Suprapubic skin (tissue), 4 donors: Measurements from ENCODE around the gene IL1RL2. TPM values are rescaled to one million over a fixed set of nuclear protein-coding genes. Genes with fewer than 3 reads are reported as not detected.
A peak's percentile ranks its signal among the peaks of the same experiment; 100 is the strongest.

Experiments
- DNase-seq, 2 donors: peaks; one replicate each; pipeline ENCODE4 v3.0.0-alpha.2; 2019; ENCODE audit warnings: low spot score in 2 of 2
- H3K27ac ChIP-seq: fragments of 200-600 bp; sonication (generic); one replicate; pipeline ENCODE4 v1.5.1; 2019
- H3K27me3 ChIP-seq: fragments of 200-600 bp; sonication (generic); one replicate; pipeline ENCODE4 v1.5.1; 2019
- H3K36me3 ChIP-seq: fragments of 200-600 bp; sonication (generic); one replicate; pipeline ENCODE4 v1.5.1; 2019
- H3K4me1 ChIP-seq: fragments of 200-600 bp; sonication (generic); one replicate; pipeline ENCODE4 v1.5.1; 2019
- H3K4me3 ChIP-seq: fragments of 200-600 bp; sonication (generic); one replicate; pipeline ENCODE4 v1.5.1; 2019; ENCODE audit warnings: mild to moderate bottlenecking
- H3K9me3 ChIP-seq: fragments of 200-600 bp; sonication (generic); one replicate; pipeline ENCODE4 v1.5.1; 2019
- EP300 ChIP-seq: sonication (generic); formaldehyde crosslinking; IDR thresholded peaks from one replicate; pipeline ENCODE4 v1.6.1; 2017; ENCODE audit warnings: antibody characterized with exemption
- POLR2A ChIP-seq, 2 donors: fragments of 450-650 bp; IDR thresholded peaks; one replicate each; pipeline ENCODE4 v1.6.1; 2017; ENCODE audit warnings: antibody characterized with exemption in 2 of 2, mild to moderate bottlenecking in 2 of 2, moderate library complexity in 2 of 2
- POLR2AphosphoS5 ChIP-seq, 3 donors: sonication (generic); formaldehyde crosslinking; IDR thresholded peaks; one replicate each; pipeline ENCODE4 v1.6.1; 2017; ENCODE audit warnings: antibody characterized with exemption in 3 of 3
- WGBS: methylation state at CpG from one replicate; pipeline ENCODE4 v1.1.5; 2018; 5-methylcytosine and 5-hydroxymethylcytosine counted together
- total RNA-seq, 4 donors: library from RNA; depleted of rRNA; stranded (reverse); fragments of >200 nt; gene quantifications; one replicate each; pipeline ENCODE4 v1.1.0, GENCODE V29; 2016
- TF ChIP-seq, protein P1 (sequence below), 2 donors: fragments of 200-600 bp in 1 of 2; fragments of 450-650 bp in 1 of 2; sonication (generic) in 1 of 2; IDR thresholded peaks; one replicate each; pipeline ENCODE4 v1.5.1; 2016 to 2019; ENCODE audit warnings: antibody characterized with exemption in 2 of 2, mild to moderate bottlenecking in 1 of 2, moderate library complexity in 1 of 2

IL1RL2 gene
- total RNA-seq, 4 donors from 2014 or later: 7.0 to 15.9 (median 12.0) TPM

- no peaks in the 10 kb centered on the region for H3K27me3 ChIP-seq
- no peak for TF ChIP-seq POLR2A (IDR thresholded peaks at IDR 0.05)
- TF ChIP-seq, protein P1, sequence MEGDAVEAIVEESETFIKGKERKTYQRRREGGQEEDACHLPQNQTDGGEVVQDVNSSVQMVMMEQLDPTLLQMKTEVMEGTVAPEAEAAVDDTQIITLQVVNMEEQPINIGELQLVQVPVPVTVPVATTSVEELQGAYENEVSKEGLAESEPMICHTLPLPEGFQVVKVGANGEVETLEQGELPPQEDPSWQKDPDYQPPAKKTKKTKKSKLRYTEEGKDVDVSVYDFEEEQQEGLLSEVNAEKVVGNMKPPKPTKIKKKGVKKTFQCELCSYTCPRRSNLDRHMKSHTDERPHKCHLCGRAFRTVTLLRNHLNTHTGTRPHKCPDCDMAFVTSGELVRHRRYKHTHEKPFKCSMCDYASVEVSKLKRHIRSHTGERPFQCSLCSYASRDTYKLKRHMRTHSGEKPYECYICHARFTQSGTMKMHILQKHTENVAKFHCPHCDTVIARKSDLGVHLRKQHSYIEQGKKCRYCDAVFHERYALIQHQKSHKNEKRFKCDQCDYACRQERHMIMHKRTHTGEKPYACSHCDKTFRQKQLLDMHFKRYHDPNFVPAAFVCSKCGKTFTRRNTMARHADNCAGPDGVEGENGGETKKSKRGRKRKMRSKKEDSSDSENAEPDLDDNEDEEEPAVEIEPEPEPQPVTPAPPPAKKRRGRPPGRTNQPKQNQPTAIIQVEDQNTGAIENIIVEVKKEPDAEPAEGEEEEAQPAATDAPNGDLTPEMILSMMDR (IDR thresholded peaks at IDR 0.05): no peak
- no peak for TF ChIP-seq POLR2AphosphoS5 (IDR thresholded peaks at IDR 0.05)
- TF ChIP-seq EP300: no peak
- H3K9me3 ChIP-seq: no peaks in the 10 kb centered on the region
- H3K4me1 ChIP-seq: peaks cover 23% of the 10 kb centered on the region
- DNase-seq: no peak
- peak overlapping the region; percentile 70 for H3K4me3 ChIP-seq
- 64% methylated on average over 15 of the region's 15 CpGs for WGBS
- H3K36me3 ChIP-seq: peaks cover 7% of the 10 kb centered on the region
- peak overlapping the region; percentile 95 for H3K27ac ChIP-seq
Observed at GRCh38 chr2:102141011-102141943, 45.5 kb upstream of the IL1RL2 start.

- Histone ChIP-seq H3K36me3 (peaks cover 7% of the 10 kb centered on the region), H3K4me3 (peak within 1 kb of the TSS; percentile 70), H3K27me3 (no peaks in the 10 kb centered on the region), H3K27ac (peak within 1 kb of the TSS; percentile 95), H3K4me1 (peaks cover 23% of the 10 kb centered on the region), H3K9me3 (no peaks in the 10 kb centered on the region)
- WGBS: 17% methylated on average over 28 of the region's 65 CpGs
- TF ChIP-seq, protein P1 (IDR thresholded peaks at IDR 0.05): no peak
- TF ChIP-seq POLR2AphosphoS5 (IDR thresholded peaks at IDR 0.05) (peak in 1 of 3 donors; percentile 50), POLR2A (IDR thresholded peaks at IDR 0.05) (peak; percentile 55 to 88), EP300 (no peak)
- peak; percentile 88 to 90 for DNase-seq
Observed at GRCh38 chr2:102141970-102142828, 44.6 kb upstream of the IL1RL2 start, which contains the start of gene IL1R1. Gene IL1R1 (plus strand): TSS chr2:102142746. CDS start chr2:102157725, 14,979 bp downstream.

- peak overlapping the region; percentile 95 for H3K27ac ChIP-seq
- TF ChIP-seq POLR2A (IDR thresholded peaks at IDR 0.05) (no peak), POLR2AphosphoS5 (IDR thresholded peaks at IDR 0.05) (peak in 1 of 3 donors; percentile 37)
- peak overlapping the region; percentile 70 for H3K4me3 ChIP-seq
- peaks cover 23% of the 10 kb centered on the region for H3K4me1 ChIP-seq
- 6% methylated on average over 20 of the region's 42 CpGs for WGBS
- H3K27me3 ChIP-seq: no peaks in the 10 kb centered on the region
- H3K9me3 ChIP-seq: no peaks in the 10 kb centered on the region
- peaks cover 7% of the 10 kb centered on the region for H3K36me3 ChIP-seq
- no peak for DNase-seq
Observed at GRCh38 chr2:102142829-102143449, 43.9 kb upstream of the IL1RL2 start.

DNA sequence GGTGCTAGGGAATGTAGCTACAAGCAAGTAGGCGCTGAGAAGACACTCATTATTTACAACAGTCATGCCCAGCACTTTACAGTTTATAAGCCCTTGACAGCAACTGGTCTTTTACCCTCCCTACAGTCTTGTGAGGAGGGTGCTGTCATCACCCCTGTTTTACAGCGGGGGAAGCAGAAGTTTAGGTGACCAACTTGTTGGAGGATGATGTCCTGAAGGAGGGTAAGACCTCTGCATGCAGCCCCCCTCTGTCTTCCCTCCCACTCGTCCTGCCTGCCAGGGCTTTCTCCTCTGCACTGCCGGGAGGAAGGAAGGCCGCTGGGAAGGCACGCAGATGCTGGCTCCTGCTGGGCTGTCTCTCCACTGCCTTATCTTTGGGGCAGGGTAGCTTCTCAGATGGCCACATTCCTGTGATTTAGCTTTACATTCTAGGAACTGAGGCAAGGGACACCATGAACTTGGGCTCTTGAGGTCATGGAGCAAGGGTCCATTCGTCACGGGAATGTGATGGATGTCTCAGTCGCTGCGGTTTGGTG is 43.3 kb upstream of the IL1RL2 start:
- H3K27ac ChIP-seq: peak overlapping the region; percentile 95
- H3K4me3 ChIP-seq: peak overlapping the region; percentile 70
- no peaks in the 10 kb centered on the region for H3K9me3 ChIP-seq
- no peaks in the 10 kb centered on the region for H3K27me3 ChIP-seq
- TF ChIP-seq, protein P1 (IDR thresholded peaks at IDR 0.05): no peak
- no peak for TF ChIP-seq EP300
- no peak for TF ChIP-seq POLR2A (IDR thresholded peaks at IDR 0.05)
- TF ChIP-seq POLR2AphosphoS5 (IDR thresholded peaks at IDR 0.05): no peak
- DNase-seq: no peak
- 35% methylated on average over 10 of the region's 10 CpGs for WGBS
- peaks cover 7% of the 10 kb centered on the region for H3K36me3 ChIP-seq
- H3K4me1 ChIP-seq: peaks cover 23% of the 10 kb centered on the region

- peak overlapping the region; percentile 70 for H3K4me3 ChIP-seq
Observed at GRCh38 chr2:102144128-102144527, 42.7 kb upstream of the IL1RL2 start.

More at GRCh38 chr2:102144128-102144527, 42.7 kb upstream of the IL1RL2 start:
- peaks cover 7% of the 10 kb centered on the region for H3K36me3 ChIP-seq
- H3K9me3 ChIP-seq: no peaks in the 10 kb centered on the region
- H3K27ac ChIP-seq: peak overlapping the region; percentile 95
- no peak for DNase-seq
- 35% methylated on average over 4 of the region's 4 CpGs for WGBS
- peaks cover 23% of the 10 kb centered on the region for H3K4me1 ChIP-seq
- no peak for TF ChIP-seq POLR2A (IDR thresholded peaks at IDR 0.05)
- no peak for TF ChIP-seq EP300
- TF ChIP-seq, protein P1 (IDR thresholded peaks at IDR 0.05): no peak
- TF ChIP-seq POLR2AphosphoS5 (IDR thresholded peaks at IDR 0.05): no peak
- no peaks in the 10 kb centered on the region for H3K27me3 ChIP-seq
